SK-N-MC (cell line): ENCODE data around the gene PLEKHA6.

Source experiments
- EZH2 ChIP-seq: fragments of 200-600 bp; sonication (generic); IDR thresholded peaks from one replicate; pipeline ENCODE4 v1.6.1; 2017; ENCODE audit warnings: antibody characterized with exemption
- POLR2AphosphoS5 ChIP-seq: IDR thresholded peaks from 2 replicates; pipeline ENCODE4 v1.6.1; 2012; ENCODE audit warnings: mild to moderate bottlenecking, low read depth, low read length, borderline replicate concordance

- TF ChIP-seq EZH2 = no peak
- TF ChIP-seq POLR2AphosphoS5 = no peak
Observed at GRCh38 chr1:204299814-204300365, 59.8 kb downstream of the PLEKHA6 start.
